Panc1 (cell line): ENCODE results near the gene BMPR2. TPM values are rescaled to one million over a fixed set of nuclear protein-coding genes. Genes with fewer than 3 reads are reported as not detected.

ENCODE experiments used
- ATAC-seq: fragments of 200-7000 bp; cut with Tn5 transposase; 2 replicates; pipeline ENCODE4 v1.9.1; 2020; ENCODE audit warnings: mild to moderate bottlenecking, moderate library complexity
- BruUV-seq: library from RNA; stranded (reverse); fragments of 400-500 nt; replicated peaks from 2 replicates; lab custom pipeline; 2021; lab: Mats Ljungman, UMichigan
- CTCF ChIA-PET: fragments of 300-600 bp; sonication (Branson Sonifier 250); formaldehyde crosslinking; loops from one replicate; lab custom pipeline; 2022; ENCODE audit warnings: antibody characterized with exemption; lab: Charles Lee
- POLR2A ChIA-PET: fragments of 300-600 bp; sonication (Branson Sonifier 250); formaldehyde crosslinking; loops from one replicate; lab custom pipeline; 2022; ENCODE audit warnings: antibody characterized with exemption; lab: Charles Lee
- DNase-seq: peaks from one replicate; pipeline ENCODE4 v3.0.0-alpha.2; 2010; ENCODE audit warnings: low read depth, low spot score
- H3K27ac ChIP-seq: 2 replicates; pipeline ENCODE4 v1.5.1; 2011; ENCODE audit warnings: mild to moderate bottlenecking, low read length, inconsistent platforms
- H3K27me3 ChIP-seq: fragments of 200-500 bp; sonication (Bioruptor generic); 2 replicates; pipeline ENCODE4 v1.6.0; 2014; ENCODE audit warnings: low read length, inconsistent platforms; ENCODE audit not compliant: control insufficient read depth, insufficient read depth
- H3K36me3 ChIP-seq: fragments of 200-500 bp; sonication (Bioruptor generic); 2 replicates; pipeline ENCODE4 v1.5.1; 2014; ENCODE audit warnings: inconsistent platforms, mild to moderate bottlenecking, low read length, moderate library complexity; ENCODE audit not compliant: control insufficient read depth, insufficient read depth
- H3K4me1 ChIP-seq: 2 replicates; pipeline ENCODE4 v1.5.1; 2011; ENCODE audit warnings: inconsistent platforms, mild to moderate bottlenecking, low read length, moderate library complexity; ENCODE audit not compliant: control insufficient read depth, insufficient read depth
- H3K4me3 ChIP-seq, 2 experiments: 2 replicates each; pipeline ENCODE4 v1.5.1; 2011 to 2012; ENCODE audit warnings: low read depth in 2 of 2, low read length in 2 of 2, mild to moderate bottlenecking in 2 of 2, inconsistent platforms in 1 of 2, moderate library complexity in 1 of 2
- H3K9me3 ChIP-seq: fragments of 200-500 bp; sonication (Bioruptor generic); 2 replicates; pipeline ENCODE4 v1.5.1; 2014; ENCODE audit warnings: low read depth, mild to moderate bottlenecking, inconsistent platforms, low read length, moderate library complexity; ENCODE audit not compliant: control insufficient read depth, insufficient read depth
- CTCF ChIP-seq: fragments of 450-650 bp; IDR thresholded peaks from 2 replicates; pipeline ENCODE4 v1.5.1; 2017; ENCODE audit warnings: mild to moderate bottlenecking
- POLR2AphosphoS5 ChIP-seq: IDR thresholded peaks from 2 replicates; pipeline ENCODE4 v1.6.1; 2012; ENCODE audit warnings: mild to moderate bottlenecking, low read depth, low read length, moderate library complexity
- REST ChIP-seq, 2 experiments: IDR thresholded peaks; 2 replicates each; pipeline ENCODE4 v1.6.1; 2011 to 2012; ENCODE audit warnings: low read depth in 2 of 2, control low read depth in 1 of 2, low read length in 1 of 2, mild to moderate bottlenecking in 1 of 2, moderate library complexity in 1 of 2; ENCODE audit not compliant: insufficient read depth in 1 of 2
- SIN3A ChIP-seq: IDR thresholded peaks from 2 replicates; pipeline ENCODE4 v1.6.1; 2012; ENCODE audit warnings: low read depth, mild to moderate bottlenecking, low read length, moderate library complexity, borderline replicate concordance; ENCODE audit not compliant: insufficient read depth
- TCF7L2 ChIP-seq: IDR thresholded peaks from 2 replicates; pipeline ENCODE4 v1.6.1; 2011; ENCODE audit warnings: mild to moderate bottlenecking, low read depth, low read length, inconsistent platforms
- in situ Hi-C: cut with HindIII; loops from 2 replicates; pipeline ENCODE4 v1.10.0; 2016; ENCODE audit warnings: low sequenced_read_pairs, low pct_unique_long_range_greater_than_20kb
- intact Hi-C: fragments of 100-400 bp; cut with micrococcal nuclease; formaldehyde crosslinking; loops from one replicate; pipeline ENCODE4 v1.10.0; 2022; ENCODE audit not compliant: unreplicated experiment
- total RNA-seq: library from RNA; stranded (reverse); gene quantifications from one replicate; pipeline ENCODE4 v1.2.1, GENCODE V29; 2021; ENCODE audit not compliant: unreplicated experiment

The BMPR2 gene
- total RNA-seq, 1 experiment from 2014 or later, result 65.2 TPM

- H3K4me3 ChIP-seq, result no peak overlapping the region
- CTCF ChIA-PET, result no interaction called here
- H3K27me3 ChIP-seq, result no peaks in the 10 kb centered on the region
- no TSS peak for BruUV-seq
- H3K4me1 ChIP-seq, result no peaks in the 10 kb centered on the region; the same call in 1 of the 2 replicates
- ATAC-seq (no peak), DNase-seq (no peak)
- intact Hi-C loops, result no loop called here
- no peaks in the 10 kb centered on the region; the same call in 1 of the 2 replicates for H3K36me3 ChIP-seq
- POLR2A ChIA-PET, result no interaction called here
- no peaks in the 10 kb centered on the region for H3K9me3 ChIP-seq
- no peak overlapping the region for H3K27ac ChIP-seq
- in situ Hi-C loops, result no loop called here
- TF ChIP-seq REST (IDR thresholded peaks at IDR 0.05; ENCODE audit: insufficient read depth in 1 of 2, low read depth in 2 of 2, low read length in 1 of 2) (no peak), CTCF (no peak), SIN3A (no peak), POLR2AphosphoS5 (no peak), TCF7L2 (no peak)
Observed at GRCh38 chr2:202542142-202542541, 166.0 kb downstream of the BMPR2 start.

GRCh38 chr2:202545523-202545922 is 169.4 kb downstream of the BMPR2 start:
- Histone ChIP-seq H3K27me3 (no peaks in the 10 kb centered on the region), H3K9me3 (no peaks in the 10 kb centered on the region), H3K4me1 (no peaks in the 10 kb centered on the region; the same call in 1 of the 2 replicates), H3K27ac (no peak overlapping the region), H3K4me3 (no peak overlapping the region), H3K36me3 (no peaks in the 10 kb centered on the region)
- ATAC-seq (no peak), DNase-seq (no peak)
- intact Hi-C loops, result no loop called here
- CTCF ChIA-PET, result no interaction called here
- no TSS peak for BruUV-seq
- TF ChIP-seq POLR2AphosphoS5 (no peak), REST (IDR thresholded peaks at IDR 0.05; ENCODE audit: insufficient read depth in 1 of 2, low read depth in 2 of 2, low read length in 1 of 2) (no peak), TCF7L2 (no peak), CTCF (no peak), SIN3A (no peak)
- POLR2A ChIA-PET, result no interaction called here
- in situ Hi-C loops, result no loop called here
